22Rv1 (cell line): ENCODE results near the gene PALLD.

Experiments
- H3K27ac ChIP-seq: fragments of 450-650 bp; 2 replicates; pipeline ENCODE4 v1.5.1; 2017
- ZFX ChIP-seq: fragments of 450-650 bp; IDR thresholded peaks from 2 replicates; pipeline ENCODE4 v1.6.1; 2017; ENCODE audit warnings: antibody characterized with exemption, borderline replicate concordance
- TF ChIP-seq, protein P1 (sequence below): fragments of 450-650 bp; IDR thresholded peaks from 2 replicates; pipeline ENCODE4 v1.5.1; 2017; ENCODE audit warnings: mild to moderate bottlenecking

PALLD gene

DNA sequence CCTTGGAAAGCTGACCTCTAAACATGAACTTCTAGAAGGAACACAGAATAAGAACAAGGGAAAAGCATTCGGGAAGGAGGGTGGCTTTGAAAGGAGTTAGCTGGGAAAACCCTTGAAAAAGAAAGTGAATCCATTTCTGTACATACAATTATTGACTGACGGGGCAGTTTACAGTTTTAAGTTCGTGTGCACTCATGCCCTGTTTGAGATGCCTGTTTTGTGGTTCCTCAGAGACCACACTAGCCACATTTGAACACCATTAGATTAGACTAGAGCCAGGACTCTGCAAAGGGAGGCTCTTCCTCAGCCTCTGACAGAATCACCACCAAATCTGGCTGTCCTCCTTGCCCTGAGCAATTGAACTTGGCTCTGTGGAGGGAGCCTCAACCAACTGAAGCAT lies 158.3 kb downstream of the PALLD start:
- no peak overlapping the region for H3K27ac ChIP-seq
- TF ChIP-seq ZFX: no peak
- TF ChIP-seq, protein P1, sequence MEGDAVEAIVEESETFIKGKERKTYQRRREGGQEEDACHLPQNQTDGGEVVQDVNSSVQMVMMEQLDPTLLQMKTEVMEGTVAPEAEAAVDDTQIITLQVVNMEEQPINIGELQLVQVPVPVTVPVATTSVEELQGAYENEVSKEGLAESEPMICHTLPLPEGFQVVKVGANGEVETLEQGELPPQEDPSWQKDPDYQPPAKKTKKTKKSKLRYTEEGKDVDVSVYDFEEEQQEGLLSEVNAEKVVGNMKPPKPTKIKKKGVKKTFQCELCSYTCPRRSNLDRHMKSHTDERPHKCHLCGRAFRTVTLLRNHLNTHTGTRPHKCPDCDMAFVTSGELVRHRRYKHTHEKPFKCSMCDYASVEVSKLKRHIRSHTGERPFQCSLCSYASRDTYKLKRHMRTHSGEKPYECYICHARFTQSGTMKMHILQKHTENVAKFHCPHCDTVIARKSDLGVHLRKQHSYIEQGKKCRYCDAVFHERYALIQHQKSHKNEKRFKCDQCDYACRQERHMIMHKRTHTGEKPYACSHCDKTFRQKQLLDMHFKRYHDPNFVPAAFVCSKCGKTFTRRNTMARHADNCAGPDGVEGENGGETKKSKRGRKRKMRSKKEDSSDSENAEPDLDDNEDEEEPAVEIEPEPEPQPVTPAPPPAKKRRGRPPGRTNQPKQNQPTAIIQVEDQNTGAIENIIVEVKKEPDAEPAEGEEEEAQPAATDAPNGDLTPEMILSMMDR: no peak

DNA sequence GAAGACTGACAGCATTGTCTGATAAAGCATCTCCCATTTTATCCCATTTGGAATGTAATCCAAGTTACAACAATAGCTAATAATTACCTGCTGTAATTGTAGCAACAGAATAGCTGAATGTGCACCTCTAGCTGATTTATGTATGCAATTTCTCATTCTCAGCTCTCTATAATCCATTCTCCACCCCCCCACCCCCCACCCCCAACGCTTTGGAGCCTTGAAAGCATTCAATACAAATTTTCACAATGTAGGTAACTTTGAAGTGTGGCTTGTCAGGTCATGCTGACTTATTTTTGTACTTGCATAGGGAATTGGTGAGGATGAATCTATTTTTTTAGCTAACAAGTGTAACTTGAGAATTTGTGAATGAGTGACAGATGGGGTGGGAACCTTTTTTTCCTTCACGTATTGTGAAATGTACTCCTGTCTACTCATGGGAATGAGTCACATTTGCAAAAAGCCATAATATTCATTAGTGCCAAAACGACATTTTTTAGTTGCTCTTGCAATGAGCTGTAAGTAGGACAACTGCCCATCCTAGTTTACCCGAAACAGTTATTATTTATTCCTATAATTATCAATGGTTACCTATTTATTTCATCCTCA lies 159.3 kb downstream of the PALLD start:
- no peak for TF ChIP-seq ZFX
- H3K27ac ChIP-seq: no peak overlapping the region

DNA sequence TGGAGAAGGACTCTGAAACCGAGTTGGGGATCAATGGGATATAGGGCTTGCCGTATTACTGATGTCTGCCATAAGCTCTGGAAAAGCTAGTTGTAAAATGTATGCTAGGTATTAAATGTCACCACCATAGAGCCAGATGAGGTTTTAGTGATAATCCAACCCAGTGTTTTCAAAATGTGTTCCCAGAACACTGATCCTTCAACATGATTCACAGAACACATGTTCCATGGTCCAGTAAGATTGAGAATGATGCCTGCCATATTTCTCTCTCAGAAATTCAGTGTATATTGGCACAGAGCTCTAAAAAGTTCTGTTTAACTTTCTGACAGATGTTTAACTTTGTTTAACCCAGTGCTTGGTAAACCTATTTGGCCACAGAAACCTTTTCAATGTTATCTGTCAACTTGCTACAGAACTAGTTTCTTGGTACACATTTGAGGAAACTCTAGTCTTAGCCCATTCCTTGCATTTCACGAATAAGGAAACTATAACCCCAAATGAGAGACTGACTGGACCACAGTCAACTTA lies 160.2 kb downstream of the PALLD start:
- TF ChIP-seq ZFX: no peak
- TF ChIP-seq, protein P1: no peak

DNA sequence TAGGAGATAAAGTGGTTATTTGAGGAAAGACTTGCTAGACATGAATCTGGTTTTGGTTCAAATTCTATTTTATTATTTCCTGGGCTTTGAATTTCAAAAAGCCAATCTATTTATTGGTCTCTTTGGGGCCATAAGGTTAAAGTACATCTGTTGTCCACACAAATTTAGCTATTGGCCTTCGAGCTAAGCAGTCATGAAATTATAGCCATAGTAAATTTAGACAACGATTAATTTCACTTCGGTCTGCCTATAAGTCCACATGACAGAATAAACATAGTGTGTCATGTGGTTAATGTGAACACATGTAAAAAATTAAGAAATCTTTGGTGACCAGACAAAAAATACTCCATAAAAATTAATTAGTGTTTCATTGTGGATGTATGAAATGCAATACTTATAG lies 161.9 kb downstream of the PALLD start:
- TF ChIP-seq, protein P1: no peak
- H3K27ac ChIP-seq: no peak overlapping the region

More for the DNA sequence above, 160.2 kb downstream of the PALLD start:
- H3K27ac ChIP-seq: no peak overlapping the region

DNA sequence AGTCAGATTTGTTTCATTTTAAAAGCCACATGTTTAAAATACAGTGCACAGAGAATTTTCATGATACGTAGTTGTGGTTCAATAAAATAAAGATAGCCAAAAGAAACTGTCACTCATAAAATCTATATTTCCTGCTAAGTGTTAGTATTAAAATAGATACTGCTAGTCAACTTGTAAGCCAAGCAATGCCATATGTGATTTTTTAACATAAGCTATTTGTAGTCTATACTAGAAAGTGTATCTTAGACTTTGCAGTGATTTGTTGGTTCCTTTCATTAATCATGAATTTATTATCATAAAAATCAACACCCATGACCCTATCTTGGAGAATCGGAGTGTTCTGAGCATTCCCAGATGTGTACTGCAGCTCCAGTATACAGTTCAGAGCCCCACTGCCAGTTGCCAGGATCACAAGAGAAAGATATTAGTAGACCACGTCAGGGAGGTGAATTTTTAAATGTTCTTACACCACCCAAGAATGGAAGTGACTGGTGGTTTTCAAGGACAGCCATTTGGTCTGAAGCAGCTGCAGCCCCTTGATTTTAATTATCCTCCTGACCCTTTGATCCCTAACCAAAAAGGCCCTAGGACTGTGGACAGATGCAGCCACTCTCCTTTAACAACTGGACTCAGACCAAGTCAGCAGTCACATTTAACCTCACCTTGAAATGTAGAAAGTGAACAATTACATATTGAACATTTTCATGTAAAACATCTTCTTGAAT lies 163.1 kb downstream of the PALLD start:
- TF ChIP-seq ZFX: no peak
- TF ChIP-seq, protein P1: no peak
- H3K27ac ChIP-seq: no peak overlapping the region

DNA sequence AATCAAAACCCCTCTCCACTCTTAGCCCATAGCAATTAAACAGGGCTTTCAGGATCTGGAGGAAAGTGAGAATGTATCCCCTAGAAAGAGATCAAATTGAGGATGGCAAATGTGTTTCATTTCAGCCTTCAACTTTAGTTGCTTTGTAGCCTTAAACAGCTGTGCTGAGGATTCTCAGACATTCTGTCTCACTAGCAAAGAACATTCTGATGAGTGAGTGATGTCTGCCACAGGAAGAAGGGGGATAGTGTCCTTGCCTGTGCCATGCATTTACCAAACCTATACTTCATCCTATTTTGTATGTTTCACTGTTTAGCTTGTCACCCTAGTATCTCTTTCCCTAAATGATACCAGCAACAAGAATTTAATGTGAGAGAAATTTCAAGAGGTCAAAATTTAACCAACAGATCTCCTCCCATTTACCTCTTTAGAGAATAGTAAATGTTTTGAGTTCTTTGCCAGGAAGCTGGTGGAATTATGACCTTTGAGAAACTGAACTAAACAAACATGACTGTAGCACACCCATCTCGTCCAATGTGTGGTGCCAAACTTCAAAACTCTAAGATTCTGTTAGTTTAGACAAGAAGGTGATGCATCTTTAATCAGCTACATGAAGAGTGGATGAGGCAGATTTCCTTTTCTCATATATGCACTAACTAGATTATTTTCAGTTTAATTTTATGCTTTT lies 165.6 kb downstream of the PALLD start:
- H3K27ac ChIP-seq: no peak overlapping the region
- TF ChIP-seq, protein P1: no peak
- no peak for TF ChIP-seq ZFX

DNA sequence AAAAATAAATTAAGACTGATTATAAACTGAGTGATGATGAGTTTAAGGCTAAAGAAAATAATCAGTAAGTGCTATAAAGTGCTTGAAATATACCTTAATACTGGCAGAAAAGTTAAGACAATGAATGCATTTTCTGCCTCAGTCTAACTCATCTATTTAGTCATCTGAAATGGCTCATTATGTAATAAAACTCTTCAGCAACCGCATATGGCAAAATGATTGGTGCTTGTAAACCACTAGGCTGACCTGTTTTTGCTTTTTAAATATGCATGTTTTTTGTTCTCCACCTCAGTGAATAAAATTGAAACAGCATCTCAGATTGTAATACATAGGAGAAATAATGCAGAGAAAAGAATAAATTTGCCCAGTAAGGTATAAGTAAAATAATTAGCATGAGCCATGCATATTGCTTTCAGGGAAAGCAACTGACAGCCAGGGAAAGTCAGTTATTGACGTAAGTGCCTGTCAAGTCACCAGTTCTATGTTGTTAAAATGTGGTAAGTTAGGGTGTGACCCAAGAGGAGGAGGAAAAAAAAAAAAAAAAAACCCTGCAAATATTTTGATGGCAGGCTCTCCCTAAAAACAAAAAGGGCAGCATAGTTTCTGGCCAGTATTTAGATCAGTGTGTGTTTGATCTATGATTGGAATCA lies 167.5 kb downstream of the PALLD start:
- no peak overlapping the region for H3K27ac ChIP-seq

More for the DNA sequence above, 167.5 kb downstream of the PALLD start:
- TF ChIP-seq ZFX: no peak
- TF ChIP-seq, protein P1: no peak
